ENCODE measurements around the gene CTNNA2.
"Not testable (repeated sequence)": the region's sequence is repeated elsewhere in the genome, so short reads cannot be mapped to it uniquely, and the experiment has no call there.

CTNNA2 gene

GRCh38 chr2:80078290-80079036, 565.6 kb downstream of the CTNNA2 start:
- no peak for DNase-seq (ENCODE audit: low read depth in 2 of 2)

DNA sequence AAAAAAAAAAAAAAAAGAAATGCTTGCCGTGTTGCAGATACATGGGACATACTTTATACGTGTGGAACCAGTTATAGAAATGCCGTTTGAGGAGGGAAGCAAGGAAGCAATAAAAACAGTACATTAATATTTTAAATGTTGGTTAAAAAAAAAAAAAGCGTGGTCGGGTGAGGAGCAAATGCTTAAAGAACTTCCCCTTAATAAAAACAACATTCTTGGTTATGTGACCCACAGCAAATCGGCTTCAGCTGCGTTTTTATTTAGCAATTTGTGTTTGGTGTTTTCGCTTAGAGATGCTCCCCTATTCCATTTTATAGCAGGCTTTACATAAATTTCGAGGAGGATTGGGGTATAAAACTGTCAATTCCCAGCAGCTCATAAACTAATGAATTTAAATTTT, 568.1 kb downstream of the CTNNA2 start:
- no peak for DNase-seq (ENCODE audit: low read depth in 2 of 2)

DNA sequence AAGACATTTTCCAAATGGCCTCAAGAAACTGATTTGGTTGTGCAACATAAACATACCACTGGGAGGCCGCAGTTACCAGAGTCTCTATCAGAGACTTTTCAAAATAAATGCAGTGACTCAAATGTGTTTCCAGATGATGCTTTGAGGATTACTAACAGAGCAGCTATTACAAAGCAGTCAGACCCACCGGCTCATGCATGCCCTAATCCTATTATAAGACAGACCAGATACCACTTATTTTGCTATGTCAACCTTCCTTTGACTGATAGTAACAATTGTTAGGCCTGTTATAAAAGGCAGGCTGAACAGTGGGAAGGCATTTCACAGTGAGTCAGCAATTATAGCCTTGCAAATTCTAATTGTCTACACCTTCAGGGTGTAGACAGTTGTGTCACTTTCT, 574.0 kb downstream of the CTNNA2 start:
- DNase-seq (ENCODE audit: low read depth in 2 of 2) = no peak

DNA sequence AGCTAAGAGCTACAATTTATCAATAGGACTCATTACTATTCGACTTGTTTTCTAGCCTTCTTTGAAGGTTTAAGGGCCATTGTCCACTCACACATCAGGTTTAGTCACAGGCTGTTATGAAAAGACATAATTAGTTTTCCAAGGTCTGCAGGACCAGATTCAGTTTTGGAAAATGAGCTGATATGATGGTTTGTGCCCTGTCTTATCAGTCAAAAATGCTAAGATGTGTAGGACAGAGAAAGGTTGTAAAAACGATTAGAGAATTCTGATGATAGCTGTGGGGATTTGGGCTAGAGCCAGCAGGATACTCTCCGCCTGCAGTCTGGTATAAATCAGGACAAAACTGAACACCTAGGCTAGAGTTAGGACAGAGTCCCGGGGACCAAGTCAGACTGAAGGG, 578.4 kb downstream of the CTNNA2 start:
- DNase-seq (ENCODE audit: low read depth in 2 of 2) = no peak

- no peak for DNase-seq (ENCODE audit: low read depth in 2 of 2)
These were observed 579.6 kb downstream of the CTNNA2 start for GRCh38 chr2:80092474-80092873.

DNA sequence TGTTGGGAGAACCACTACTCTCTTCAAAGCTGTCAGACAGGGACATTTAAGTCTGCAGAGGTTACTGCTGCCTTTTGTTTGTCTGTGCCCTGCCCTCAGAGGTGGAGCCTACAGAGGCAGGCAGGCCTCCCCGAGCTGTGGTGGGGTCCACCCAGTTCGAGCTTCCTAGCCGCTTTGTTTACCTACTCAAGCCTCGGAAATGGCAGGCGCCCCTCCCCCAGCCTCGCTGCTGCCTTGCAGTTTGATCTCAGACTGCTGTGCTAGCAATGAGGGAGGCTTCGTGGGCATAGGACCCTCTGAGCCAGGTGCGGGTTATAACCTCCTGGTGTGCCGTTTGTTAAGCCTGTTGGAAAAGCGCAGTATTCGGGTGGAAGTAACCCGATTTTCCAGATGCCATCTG, 585.7 kb downstream of the CTNNA2 start:
- DNase-seq (ENCODE audit: low read depth in 2 of 2) = not testable (repeated sequence)

DNA sequence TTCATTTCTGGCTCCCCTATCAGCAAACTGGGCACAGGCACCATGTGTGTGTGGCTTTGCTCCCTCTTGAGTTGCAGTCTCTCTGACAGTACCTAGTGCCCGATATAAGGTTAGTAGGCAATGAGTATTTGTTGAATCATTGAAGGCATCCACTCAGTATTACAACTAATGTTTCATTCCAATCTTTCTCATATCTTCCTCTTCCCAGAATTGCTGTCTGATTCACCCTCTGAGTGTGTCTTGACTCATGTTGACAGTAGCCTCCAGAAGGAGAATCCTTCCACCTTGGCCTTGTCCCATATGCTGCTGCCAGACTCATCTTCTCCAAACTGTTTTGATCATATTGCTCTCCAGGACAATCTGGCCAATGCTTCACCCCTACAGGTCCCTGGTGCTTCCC, 589.2 kb downstream of the CTNNA2 start:
- DNase-seq (ENCODE audit: low read depth in 2 of 2) = no peak

DNA sequence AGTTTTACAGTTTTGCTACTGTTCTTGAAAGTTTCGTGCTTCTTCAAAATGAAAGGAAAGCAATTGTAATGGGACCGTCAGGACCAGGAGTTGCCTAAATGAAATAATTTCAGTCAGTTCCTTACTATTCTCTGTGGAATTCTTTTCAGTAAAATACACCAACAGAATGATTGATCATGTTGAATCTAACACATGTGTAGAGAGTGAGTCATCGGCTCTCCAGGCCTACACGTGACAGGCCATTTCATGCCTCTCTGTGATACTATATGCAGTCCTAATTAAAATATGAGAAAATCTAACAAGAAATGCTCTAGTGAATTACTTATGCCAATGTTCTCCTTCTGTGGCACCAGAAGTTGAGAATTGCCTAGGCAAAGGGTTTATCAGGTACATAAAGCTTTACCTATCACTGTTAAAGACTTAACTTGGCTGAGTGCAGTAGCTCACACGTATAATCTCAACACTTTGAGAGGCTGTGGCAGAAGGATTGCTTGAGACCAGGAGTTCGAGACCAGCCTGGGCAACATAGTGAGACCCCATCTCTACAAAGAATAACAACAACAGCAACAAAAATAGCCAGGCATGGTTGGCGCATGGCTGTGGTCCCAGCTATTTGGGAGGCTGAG, 592.3 kb downstream of the CTNNA2 start:
- DNase-seq (ENCODE audit: low read depth in 2 of 2) = no peak

GRCh38 chr2:80111185-80111584, 598.3 kb downstream of the CTNNA2 start:
- no peak for DNase-seq (ENCODE audit: low read depth in 2 of 2)

DNA sequence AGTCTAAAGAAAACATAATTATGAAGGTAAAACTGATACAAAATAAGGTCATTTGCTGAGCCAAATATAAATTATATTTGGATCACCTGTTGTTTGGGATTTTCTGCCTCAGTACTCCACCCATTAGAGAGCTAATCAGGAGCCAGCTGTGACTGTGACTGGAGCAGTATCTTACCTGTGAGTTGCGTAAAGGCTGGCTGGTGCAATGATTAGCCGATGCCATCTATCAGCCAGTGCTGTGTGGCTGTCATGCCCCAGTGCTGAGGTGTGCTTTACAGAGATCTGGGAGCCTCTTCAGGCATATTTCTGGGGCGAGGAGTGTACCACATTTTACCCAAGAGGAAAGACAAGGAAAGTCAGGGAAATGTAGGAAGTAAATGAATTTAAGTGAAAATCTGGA, 599.9 kb downstream of the CTNNA2 start:
- no peak for DNase-seq (ENCODE audit: low read depth in 2 of 2)

DNA sequence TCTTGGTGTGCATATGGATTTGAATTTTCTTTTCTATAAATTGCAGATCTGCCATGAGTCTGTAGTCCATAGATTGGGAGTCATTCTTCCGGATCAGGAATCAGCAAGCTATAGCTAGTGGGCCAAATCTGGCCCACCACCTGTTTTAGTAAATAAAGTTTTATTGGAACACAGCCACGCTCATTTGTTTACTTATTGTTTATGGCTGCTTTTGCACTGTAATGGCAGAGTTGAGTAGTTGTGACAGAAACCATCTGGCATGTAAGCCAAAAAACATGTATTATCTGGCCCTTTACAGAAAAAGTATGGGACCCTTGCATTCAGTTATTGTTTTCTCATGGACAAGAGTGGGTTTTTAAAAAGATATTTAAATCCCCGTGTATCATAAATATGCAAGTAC, 600.5 kb downstream of the CTNNA2 start:
- DNase-seq (ENCODE audit: low read depth in 2 of 2) = no peak

- DNase-seq (ENCODE audit: low read depth in 2 of 2) = no peak
These were observed 602.0 kb downstream of the CTNNA2 start for GRCh38 chr2:80114812-80115211.

GRCh38 chr2:80117401-80117800, 604.5 kb downstream of the CTNNA2 start:
- no peak for DNase-seq (ENCODE audit: low read depth in 2 of 2)

GRCh38 chr2:80120866-80121265, 608.0 kb downstream of the CTNNA2 start:
- no peak for DNase-seq (ENCODE audit: low read depth in 2 of 2)

- no peak for DNase-seq (ENCODE audit: low read depth in 2 of 2)
These were observed 609.8 kb downstream of the CTNNA2 start for GRCh38 chr2:80122675-80123074.

DNA sequence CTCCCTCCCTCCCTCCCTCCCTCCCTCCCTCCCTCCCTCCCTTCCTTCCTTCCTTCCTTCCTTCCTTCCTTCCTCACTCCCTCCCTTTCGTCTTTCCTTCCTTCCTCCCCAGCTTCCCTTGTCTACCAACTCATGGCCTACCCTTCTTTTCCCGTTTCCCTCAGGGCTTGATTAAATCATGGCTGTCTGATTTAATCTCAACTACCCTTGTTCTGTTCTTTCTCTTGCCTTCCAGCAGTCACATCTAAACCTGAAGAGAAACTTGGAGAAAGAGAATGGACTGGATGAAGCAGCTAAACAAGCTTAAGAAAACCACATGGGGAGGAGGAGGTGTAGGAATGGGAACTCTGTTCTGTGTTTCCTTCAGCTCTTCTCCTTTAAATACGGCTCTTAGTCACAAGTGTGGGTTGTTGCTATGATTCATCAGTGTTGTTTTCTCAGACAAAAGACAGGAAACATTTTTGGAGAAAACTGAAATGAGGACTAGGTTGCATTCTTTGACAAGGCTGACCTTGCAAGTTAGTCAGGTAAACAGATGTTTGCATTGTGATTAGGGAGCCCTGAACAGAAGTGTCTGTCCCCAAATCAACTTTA, 613.8 kb downstream of the CTNNA2 start:
- DNase-seq (ENCODE audit: low read depth in 2 of 2) = no peak

DNA sequence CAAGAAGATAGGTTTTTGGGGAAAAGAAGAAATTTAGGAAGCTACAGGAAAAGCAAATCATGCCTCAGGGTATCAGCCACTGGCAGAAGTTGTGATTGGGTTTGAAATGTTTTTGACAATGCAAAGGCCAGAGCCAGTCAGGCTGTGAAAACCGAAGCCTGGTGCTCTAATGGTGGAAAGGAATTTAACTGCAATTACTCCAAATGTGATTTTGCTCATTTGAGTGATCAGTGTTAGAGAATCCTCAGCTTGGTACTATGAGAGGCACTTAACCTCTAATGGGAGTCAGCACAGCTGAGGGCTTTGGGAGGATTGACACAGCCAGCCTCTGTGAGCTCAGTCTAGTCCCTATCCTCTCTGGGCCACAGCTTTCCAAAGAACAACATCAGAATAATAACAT, 615.2 kb downstream of the CTNNA2 start:
- DNase-seq (ENCODE audit: low read depth in 2 of 2) = no peak

DNA sequence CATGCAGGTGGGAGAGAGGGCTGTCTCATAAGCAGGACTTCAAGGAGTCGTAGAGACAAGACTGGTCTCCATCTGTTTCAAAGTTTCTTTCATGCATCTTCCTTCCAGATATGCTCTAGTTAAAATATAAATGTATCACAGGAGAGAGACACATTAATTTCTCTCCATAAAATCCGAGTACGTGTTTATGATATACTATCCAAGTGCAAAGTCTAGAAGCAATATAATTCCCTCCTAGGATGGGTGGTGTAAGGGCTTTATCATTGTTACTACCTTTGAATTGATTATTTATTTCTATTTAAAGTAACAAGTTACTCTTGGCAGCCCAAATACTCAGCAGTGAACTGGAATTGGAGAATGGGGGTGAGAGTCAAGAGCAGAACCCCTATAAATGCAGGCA, 619.4 kb downstream of the CTNNA2 start:
- no peak for DNase-seq (ENCODE audit: low read depth in 2 of 2)

- DNase-seq (ENCODE audit: low read depth in 2 of 2) = no peak
These were observed 622.1 kb downstream of the CTNNA2 start for GRCh38 chr2:80135001-80135400.

DNA sequence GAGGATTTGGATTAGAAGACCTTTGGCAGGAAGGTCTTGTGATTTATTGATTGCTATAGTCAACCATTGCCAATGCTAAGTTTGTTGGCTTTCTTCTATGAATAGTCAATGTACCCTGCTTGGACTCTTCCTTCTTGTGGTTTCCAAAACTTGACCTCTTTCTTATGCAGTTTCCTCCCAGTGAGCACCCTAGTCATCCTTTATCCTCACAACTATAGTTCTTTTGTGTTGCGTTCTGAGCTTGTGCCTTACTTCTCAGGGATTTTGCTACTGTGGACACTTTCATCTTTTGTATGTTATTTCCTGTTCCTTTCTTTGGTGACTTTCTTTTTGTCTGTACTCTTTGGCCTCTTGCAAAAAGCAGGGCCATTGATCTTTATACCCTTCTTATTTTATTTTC, 623.5 kb downstream of the CTNNA2 start:
- no peak for DNase-seq (ENCODE audit: low read depth in 2 of 2)

DNA sequence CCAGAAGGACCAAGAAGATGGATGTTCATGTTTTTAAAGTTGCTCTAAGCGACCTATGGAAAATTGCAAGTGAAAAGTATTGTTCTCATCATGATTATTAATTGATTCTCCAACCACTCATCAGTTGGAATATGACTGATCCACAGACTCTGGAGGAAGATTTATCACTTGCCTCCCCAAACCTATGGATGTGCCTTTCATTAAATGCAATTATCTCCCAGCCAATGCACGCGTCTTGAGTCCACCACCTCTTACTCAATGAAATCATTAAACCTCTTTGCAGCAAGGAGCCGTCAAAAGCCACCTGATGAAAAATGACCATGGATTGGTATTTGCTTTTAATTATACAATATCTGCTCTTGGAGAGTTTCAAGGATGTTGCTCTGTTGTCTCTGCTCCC, 626.1 kb downstream of the CTNNA2 start:
- no peak for DNase-seq (ENCODE audit: low read depth in 2 of 2)

GRCh38 chr2:80141007-80141726, 628.3 kb downstream of the CTNNA2 start:
- DNase-seq (ENCODE audit: low read depth in 2 of 2) = no peak

GRCh38 chr2:80145499-80145898, 632.6 kb downstream of the CTNNA2 start:
- no peak for DNase-seq (ENCODE audit: low read depth in 2 of 2)

All from stimulated activated CD4-positive, alpha-beta T cell treated with anti-CD3 and anti-CD28 coated beads, Interleukin-1b, Interleukin-23, amount 100 ng/mL, for 4 hours (primary cell).